Measurements from ENCODE around the gene STK38. TPM values are rescaled to one million over a fixed set of nuclear protein-coding genes. Genes with fewer than 3 reads are reported as not detected.
"Not testable (repeated sequence)": the region's sequence is repeated elsewhere in the genome, so short reads cannot be mapped to it uniquely, and the experiment has no call there.

The STK38 gene
- total RNA-seq, 1 donor from 2014 or later, result 27.8 TPM

DNA sequence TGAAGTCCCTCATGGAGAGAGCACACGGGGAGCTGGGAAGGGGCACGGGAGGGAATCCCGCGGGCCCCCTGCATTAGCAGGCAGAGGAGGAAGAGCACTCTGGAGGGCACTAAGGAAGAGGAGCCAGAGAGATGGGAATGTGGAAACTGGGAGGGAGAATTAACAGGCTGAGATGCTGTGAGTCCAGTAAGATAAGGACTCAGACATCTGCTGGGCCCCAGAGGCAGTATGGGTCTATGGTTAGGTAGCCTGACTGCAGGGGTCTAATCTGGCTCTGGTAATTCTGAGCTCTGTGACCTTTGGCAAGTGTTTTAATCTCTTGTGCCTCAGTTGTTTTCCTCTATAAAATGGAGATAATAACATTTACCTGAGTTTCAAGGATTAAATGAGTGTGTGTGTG lies 31.2 kb upstream of the STK38 start:
- intact Hi-C loops (cut with DNase I), result no loop called here
- TF ChIP-seq CTCF (IDR thresholded peaks at IDR 0.05), result no peak
- DNase-seq, result no peak
- H3K27me3 ChIP-seq, result no peaks in the 10 kb centered on the region
- no peak overlapping the region for H3K4me3 ChIP-seq
- no peak overlapping the region for H3K27ac ChIP-seq
- no peak for ATAC-seq
- no peaks in the 10 kb centered on the region for H3K36me3 ChIP-seq
- H3K4me1 ChIP-seq, result no peaks in the 10 kb centered on the region
- H3K9me3 ChIP-seq, result no peaks in the 10 kb centered on the region

- Histone ChIP-seq H3K4me3 (no peak overlapping the region), H3K27ac (no peak overlapping the region), H3K4me1 (no peaks in the 10 kb centered on the region), H3K27me3 (no peaks in the 10 kb centered on the region), H3K36me3 (no peaks in the 10 kb centered on the region), H3K9me3 (no peaks in the 10 kb centered on the region)
- ATAC-seq (no peak), DNase-seq (no peak)
- no peak for TF ChIP-seq CTCF (IDR thresholded peaks at IDR 0.05)
- intact Hi-C loops (cut with DNase I), result no loop called here
Measured at GRCh38 chr6:36578030-36578429, 30.8 kb upstream of the STK38 start.

DNA sequence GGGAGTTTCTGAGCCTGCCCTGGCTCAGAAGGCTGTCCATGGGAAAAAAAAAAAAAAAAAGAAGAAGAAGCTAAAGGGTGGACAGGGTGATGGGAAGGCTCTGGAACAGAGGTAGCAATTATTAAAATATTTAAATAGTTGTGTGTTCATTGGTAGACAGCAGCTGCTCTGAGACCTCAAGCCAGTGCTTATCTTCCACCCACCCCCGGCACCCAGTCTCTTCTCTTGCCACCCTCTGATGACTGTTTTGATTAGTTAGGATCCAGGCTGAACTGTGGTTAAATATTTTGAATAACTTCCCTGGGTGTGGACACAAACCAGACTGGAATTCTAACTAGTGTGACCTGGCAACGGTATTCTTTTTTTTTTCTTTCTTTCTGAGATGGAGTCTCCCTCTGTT lies 30.0 kb upstream of the STK38 start:
- peak; percentile 80 for ATAC-seq
- Histone ChIP-seq H3K4me3 (no peak overlapping the region), H3K4me1 (no peaks in the 10 kb centered on the region), H3K9me3 (no peaks in the 10 kb centered on the region), H3K36me3 (no peaks in the 10 kb centered on the region), H3K27me3 (no peaks in the 10 kb centered on the region), H3K27ac (no peak overlapping the region)
- DNase-seq, result no peak
- intact Hi-C loops (cut with DNase I), result no loop called here
- TF ChIP-seq CTCF (IDR thresholded peaks at IDR 0.05), result no peak

DNA sequence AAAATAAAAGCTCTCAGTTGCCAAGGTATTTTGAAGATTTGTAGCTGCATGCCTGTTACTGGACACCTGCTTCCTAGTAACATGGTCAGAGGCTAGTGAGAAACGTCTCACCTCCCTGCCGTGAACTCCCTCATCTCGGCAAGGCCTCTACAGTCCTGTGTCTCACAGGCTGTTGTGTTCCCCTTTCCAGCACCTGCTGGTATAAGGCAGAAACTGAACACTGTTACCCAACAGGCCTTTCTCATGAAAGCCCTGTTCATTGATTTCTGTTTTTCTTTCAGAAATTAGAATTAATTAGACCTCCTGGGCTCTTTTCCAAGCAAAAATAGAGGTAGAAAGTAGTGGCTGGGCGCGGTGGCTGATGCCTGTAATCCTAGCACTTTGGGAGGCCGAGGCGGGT lies 29.3 kb upstream of the STK38 start:
- Histone ChIP-seq H3K4me3 (no peak overlapping the region), H3K27me3 (no peaks in the 10 kb centered on the region), H3K36me3 (no peaks in the 10 kb centered on the region), H3K9me3 (no peaks in the 10 kb centered on the region), H3K4me1 (no peaks in the 10 kb centered on the region), H3K27ac (no peak overlapping the region)
- intact Hi-C loops (cut with DNase I), result no loop called here
- DNase-seq (no peak), ATAC-seq (peak; percentile 27)
- no peak for TF ChIP-seq CTCF (IDR thresholded peaks at IDR 0.05)

DNA sequence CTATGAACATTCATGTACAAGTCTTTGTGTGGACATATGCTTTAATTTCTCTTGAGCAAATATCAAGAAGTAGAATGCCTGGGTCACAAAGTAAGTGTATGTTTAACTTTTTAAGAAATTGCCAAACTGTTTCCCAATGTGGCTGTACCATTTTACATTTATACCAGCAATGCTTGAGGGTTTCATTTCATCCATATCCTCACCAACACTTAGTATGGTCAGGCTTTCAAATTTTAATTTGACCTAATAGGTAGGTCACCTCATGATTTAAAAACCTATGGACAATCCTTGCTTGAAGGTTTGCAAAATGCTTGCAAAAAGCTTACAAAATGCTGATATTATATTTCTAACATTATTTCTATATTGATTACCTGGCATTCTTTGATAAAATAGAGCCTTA lies 27.4 kb upstream of the STK38 start:
- Histone ChIP-seq H3K27me3 (no peaks in the 10 kb centered on the region), H3K4me1 (no peaks in the 10 kb centered on the region), H3K36me3 (no peaks in the 10 kb centered on the region), H3K9me3 (no peaks in the 10 kb centered on the region), H3K27ac (no peak overlapping the region), H3K4me3 (no peak overlapping the region)
- ATAC-seq (no peak), DNase-seq (no peak)
- TF ChIP-seq CTCF (IDR thresholded peaks at IDR 0.05), result no peak
- intact Hi-C loops (cut with DNase I), result no loop called here

DNA sequence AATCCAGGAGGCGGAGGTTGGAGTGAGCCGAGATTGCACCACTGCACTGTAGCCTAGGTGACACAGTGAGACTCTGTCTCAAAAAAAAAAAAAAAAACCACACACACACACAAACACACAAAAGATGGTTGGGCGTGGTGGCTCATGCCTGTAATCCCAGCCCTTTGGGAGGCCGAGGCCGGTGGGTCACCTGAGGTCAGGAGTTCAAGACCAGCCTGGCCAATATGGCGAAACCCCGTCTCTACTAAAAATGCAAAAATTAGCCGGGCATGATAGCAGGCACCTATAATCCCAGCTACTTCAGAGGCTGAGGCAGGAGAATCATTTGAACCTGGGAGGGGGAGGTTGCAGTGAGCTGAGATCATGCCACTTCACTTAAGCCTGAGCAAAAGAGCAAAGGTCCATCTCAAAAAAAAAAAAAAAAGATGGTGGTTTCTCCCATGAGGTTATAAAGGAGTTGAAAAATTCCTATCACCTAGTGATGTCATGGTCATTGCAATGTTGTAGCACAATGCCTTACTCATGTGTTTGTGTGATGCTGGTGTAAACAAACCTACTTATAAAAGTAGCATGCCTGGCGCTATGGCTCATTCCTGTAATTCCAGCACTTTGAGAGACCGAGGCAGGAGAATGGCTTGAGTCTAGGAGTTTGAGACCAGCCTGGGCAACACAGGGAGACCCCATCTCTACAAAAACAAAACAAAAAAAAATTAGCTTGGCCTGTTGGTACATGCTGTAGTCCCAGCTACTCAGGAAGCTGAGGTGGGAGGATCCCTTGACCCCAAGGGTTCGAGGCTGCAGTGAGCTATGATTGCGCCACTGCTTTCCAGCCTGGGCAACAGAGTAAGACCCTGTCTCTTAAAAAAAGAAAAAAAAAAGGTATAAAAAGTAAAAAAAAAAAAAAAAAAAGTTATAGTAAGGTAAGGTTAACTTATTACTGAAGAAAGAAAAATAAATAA lies 25.4 kb upstream of the STK38 start:
- H3K9me3 ChIP-seq; H3K27ac ChIP-seq; H3K4me1 ChIP-seq; H3K4me3 ChIP-seq; H3K36me3 ChIP-seq; DNase-seq; ATAC-seq; H3K27me3 ChIP-seq; intact Hi-C loops (cut with DNase I): not testable (repeated sequence)
